Progenitor cell of endocrine pancreas (in vitro differentiated cells): Measurements from ENCODE around the gene SIL1. TPM values are rescaled to one million over a fixed set of nuclear protein-coding genes. Genes with fewer than 3 reads are reported as not detected.
A peak's percentile ranks its signal among the peaks of the same experiment; 100 is the strongest.

Experiments
- DNase-seq: peaks from one replicate; pipeline ENCODE4 v3.0.0; 2021; ENCODE audit warnings: low spot score; ENCODE audit not compliant: unreplicated experiment
- H3K27ac Mint-ChIP-seq: 2 replicates; pipeline ENCODE4 v1.8.0; 2021; ENCODE audit warnings: mild to moderate bottlenecking, moderate library complexity, mixed read lengths
- H3K27me3 Mint-ChIP-seq: 2 replicates; pipeline ENCODE4 v1.8.0; 2021; ENCODE audit warnings: mixed read lengths
- H3K36me3 Mint-ChIP-seq: 2 replicates; pipeline ENCODE4 v1.8.0; 2022; ENCODE audit warnings: mixed read lengths; ENCODE audit not compliant: insufficient read depth
- H3K4me1 Mint-ChIP-seq: 2 replicates; pipeline ENCODE4 v1.8.0; 2021; ENCODE audit warnings: low read depth, mixed read lengths
- H3K4me3 Mint-ChIP-seq: 2 replicates; pipeline ENCODE4 v1.8.0; 2021; ENCODE audit warnings: low read depth, mild to moderate bottlenecking, moderate library complexity, mixed read lengths
- H3K9me3 Mint-ChIP-seq: 2 replicates; pipeline ENCODE4 v1.8.0; 2021; ENCODE audit warnings: low read depth, mixed read lengths
- total RNA-seq: library from RNA; stranded (reverse); gene quantifications from 2 replicates; pipeline ENCODE4 v1.2.1, GENCODE V29; 2021
- TF ChIP-seq, protein P1 (sequence below): fragments of 200-600 bp; sonication (generic); IDR thresholded peaks from one replicate; pipeline ENCODE4 v1.5.0; 2021; ENCODE audit warnings: antibody characterized with exemption, mild to moderate bottlenecking; ENCODE audit not compliant: unreplicated experiment

Gene SIL1
- total RNA-seq, 1 donor from 2014 or later = 26.0 TPM

DNA sequence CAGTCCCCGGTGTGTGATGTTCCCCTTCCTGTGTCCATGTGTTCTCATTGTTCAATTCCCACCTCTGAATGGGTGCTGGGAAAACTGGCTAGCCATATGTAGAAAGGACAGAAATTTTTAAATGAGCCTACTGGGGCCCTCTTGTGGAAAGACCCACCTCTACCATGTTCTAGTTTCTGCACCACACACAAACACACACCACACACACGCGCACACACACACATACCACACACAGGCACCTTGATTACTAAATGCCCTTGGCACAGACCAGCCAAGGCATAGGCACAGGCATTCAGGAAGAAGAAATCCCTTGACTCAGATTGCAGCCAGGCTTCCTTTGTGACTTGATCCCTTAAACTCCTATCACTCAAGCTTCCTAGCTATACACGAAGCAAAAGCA, 60.5 kb downstream of the SIL1 start:
- TF ChIP-seq, protein P1, sequence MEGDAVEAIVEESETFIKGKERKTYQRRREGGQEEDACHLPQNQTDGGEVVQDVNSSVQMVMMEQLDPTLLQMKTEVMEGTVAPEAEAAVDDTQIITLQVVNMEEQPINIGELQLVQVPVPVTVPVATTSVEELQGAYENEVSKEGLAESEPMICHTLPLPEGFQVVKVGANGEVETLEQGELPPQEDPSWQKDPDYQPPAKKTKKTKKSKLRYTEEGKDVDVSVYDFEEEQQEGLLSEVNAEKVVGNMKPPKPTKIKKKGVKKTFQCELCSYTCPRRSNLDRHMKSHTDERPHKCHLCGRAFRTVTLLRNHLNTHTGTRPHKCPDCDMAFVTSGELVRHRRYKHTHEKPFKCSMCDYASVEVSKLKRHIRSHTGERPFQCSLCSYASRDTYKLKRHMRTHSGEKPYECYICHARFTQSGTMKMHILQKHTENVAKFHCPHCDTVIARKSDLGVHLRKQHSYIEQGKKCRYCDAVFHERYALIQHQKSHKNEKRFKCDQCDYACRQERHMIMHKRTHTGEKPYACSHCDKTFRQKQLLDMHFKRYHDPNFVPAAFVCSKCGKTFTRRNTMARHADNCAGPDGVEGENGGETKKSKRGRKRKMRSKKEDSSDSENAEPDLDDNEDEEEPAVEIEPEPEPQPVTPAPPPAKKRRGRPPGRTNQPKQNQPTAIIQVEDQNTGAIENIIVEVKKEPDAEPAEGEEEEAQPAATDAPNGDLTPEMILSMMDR = peak; percentile 27
- Mint-ChIP-seq H3K4me3 (no peak overlapping the region), H3K27ac (peak overlapping the region; percentile 37), H3K4me1 (peaks cover 10% of the 10 kb centered on the region), H3K27me3 (no peaks in the 10 kb centered on the region), H3K36me3 (no peaks in the 10 kb centered on the region), H3K9me3 (no peaks in the 10 kb centered on the region)
- no peak for DNase-seq

DNA sequence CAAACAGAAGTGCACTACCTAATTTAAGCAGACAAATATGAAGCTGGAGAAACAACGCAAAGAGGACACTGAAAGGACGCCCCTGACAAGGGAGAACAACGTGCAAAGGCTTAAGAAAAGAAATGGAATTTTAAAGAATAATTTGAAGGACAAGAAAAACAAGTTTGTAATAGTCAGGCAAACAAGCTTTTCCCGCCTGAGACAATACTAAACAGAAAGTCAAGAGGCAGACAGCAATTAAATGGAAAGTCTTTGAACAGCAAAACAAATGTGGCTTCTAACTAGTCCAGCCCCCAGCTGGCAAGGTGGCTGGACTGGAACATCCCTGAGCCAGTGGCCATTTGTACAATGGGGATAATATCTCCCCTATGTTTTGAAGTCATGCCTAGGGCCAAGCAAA, 63.3 kb downstream of the SIL1 start:
- Mint-ChIP-seq H3K36me3 (no peaks in the 10 kb centered on the region), H3K27me3 (no peaks in the 10 kb centered on the region), H3K4me3 (no peak overlapping the region), H3K9me3 (no peaks in the 10 kb centered on the region), H3K27ac (no peak overlapping the region), H3K4me1 (peaks cover 23% of the 10 kb centered on the region)
- TF ChIP-seq, protein P1 = no peak
- DNase-seq = no peak

DNA sequence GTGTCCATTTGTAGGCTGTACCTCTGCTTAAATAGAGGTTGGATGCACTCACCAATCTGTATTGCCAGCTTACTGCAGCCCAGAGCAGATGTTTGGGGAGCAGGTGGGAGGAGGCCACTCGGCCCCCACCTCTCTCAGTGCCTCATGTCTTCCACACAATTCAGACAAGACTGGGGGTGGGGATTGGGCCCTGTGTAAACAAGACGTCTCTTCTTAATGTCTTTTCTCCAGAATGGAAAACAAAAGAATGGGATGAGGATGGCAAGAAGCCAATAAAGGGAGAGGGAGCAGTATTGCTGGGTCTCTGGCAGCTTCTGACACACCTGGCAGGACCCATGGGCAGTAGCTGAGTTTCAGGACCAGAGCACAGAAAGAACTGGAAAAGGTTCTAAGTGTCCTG, 64.9 kb downstream of the SIL1 start:
- H3K27ac Mint-ChIP-seq = no peak overlapping the region
- no peaks in the 10 kb centered on the region for H3K27me3 Mint-ChIP-seq
- H3K9me3 Mint-ChIP-seq = no peaks in the 10 kb centered on the region
- peaks cover 23% of the 10 kb centered on the region for H3K4me1 Mint-ChIP-seq
- TF ChIP-seq, protein P1 = no peak
- no peak overlapping the region for H3K4me3 Mint-ChIP-seq
- DNase-seq = no peak
- H3K36me3 Mint-ChIP-seq = no peaks in the 10 kb centered on the region

DNA sequence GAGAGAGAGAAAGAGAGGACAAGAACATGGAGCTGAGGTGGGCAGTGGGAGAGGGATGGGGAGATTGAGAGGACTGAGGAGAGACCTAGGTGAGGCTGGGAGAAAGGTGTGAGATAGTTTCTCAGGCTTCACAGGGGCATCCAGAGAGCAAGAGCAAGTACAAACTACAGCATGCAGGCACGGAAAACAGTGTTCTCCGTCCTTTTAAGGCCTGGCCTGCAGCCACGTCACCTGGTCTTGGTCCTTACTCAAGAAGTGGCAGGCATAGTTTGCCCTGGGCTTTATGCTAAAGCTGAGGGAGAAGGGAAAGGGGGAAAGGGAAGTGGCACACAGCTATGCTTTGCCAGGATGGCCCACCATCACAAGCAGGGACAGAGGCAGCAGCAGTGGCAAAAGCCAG, 65.7 kb downstream of the SIL1 start:
- no peak for DNase-seq
- no peak overlapping the region for H3K27ac Mint-ChIP-seq
- H3K9me3 Mint-ChIP-seq = no peaks in the 10 kb centered on the region
- H3K36me3 Mint-ChIP-seq = no peaks in the 10 kb centered on the region
- H3K4me3 Mint-ChIP-seq = no peak overlapping the region
- H3K27me3 Mint-ChIP-seq = no peaks in the 10 kb centered on the region
- H3K4me1 Mint-ChIP-seq = peaks cover 22% of the 10 kb centered on the region
- TF ChIP-seq, protein P1 = no peak

DNA sequence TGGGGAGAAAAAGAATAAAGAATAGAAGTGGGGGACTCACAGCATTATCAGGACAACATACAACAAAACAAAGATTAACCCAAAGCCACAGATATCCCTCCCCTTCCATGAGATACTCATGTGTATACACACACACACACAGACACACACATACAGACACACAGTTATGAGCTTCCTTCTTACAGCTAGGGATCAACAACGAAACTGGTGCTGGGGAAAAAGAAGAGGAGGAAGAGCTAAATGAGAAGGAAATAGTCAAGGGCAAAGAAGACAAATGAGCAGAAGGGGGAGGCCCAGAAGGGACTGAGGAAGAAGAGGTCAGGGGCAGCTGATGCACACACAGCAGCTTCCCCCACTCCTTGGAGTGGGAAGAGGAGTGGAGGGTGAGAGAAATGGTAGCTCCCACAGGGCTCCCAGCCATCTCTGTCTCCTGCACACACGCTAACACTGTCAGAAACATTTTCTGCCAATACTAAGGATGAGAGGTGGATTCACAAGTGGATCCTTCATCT, 66.2 kb downstream of the SIL1 start:
- Mint-ChIP-seq H3K27ac (no peak overlapping the region), H3K9me3 (no peaks in the 10 kb centered on the region), H3K4me3 (no peak overlapping the region), H3K4me1 (peaks cover 22% of the 10 kb centered on the region), H3K36me3 (no peaks in the 10 kb centered on the region), H3K27me3 (no peaks in the 10 kb centered on the region)
- TF ChIP-seq, protein P1 = no peak
- DNase-seq = no peak
